COLO668 (cell line): ENCODE measurements around the gene IFIT5.
"Not testable (repeated sequence)": the region's sequence is repeated elsewhere in the genome, so short reads cannot be mapped to it uniquely, and the experiment has no call there.

Source experiments
- DNase-seq: peaks from one replicate; lab custom pipeline; 2025; ENCODE audit not compliant: unreplicated experiment; lab: John Stamatoyannopoulos, UW

The IFIT5 gene

GRCh38 chr10:89414146-89414878 is at the start of gene IFIT5:
Gene IFIT5 (plus strand): TSS chr10:89414568. CDS start chr10:89414799, 231 bp downstream.
- peak; percentile 70 for DNase-seq

GRCh38 chr10:89367529-89367928 is 46.8 kb upstream of the IFIT5 start:
- DNase-seq = no peak

- no peak for DNase-seq
Observed at GRCh38 chr10:89368129-89368528, 46.2 kb upstream of the IFIT5 start.

GRCh38 chr10:89369156-89370105 is 44.9 kb upstream of the IFIT5 start:
- no peak for DNase-seq

GRCh38 chr10:89371079-89371478 is 43.3 kb upstream of the IFIT5 start:
- no peak for DNase-seq

GRCh38 chr10:89371987-89372386 is 42.4 kb upstream of the IFIT5 start:
- DNase-seq = no peak

- DNase-seq = peak; percentile 31
Observed at GRCh38 chr10:89373916-89374711, 40.3 kb upstream of the IFIT5 start.

- DNase-seq = no peak
Observed at GRCh38 chr10:89374713-89375141, 39.6 kb upstream of the IFIT5 start.

- DNase-seq = no peak
Observed at GRCh38 chr10:89377705-89378637, 36.4 kb upstream of the IFIT5 start, which contains the start of gene IFIT1B. Gene IFIT1B (plus strand): TSS chr10:89378056. CDS start chr10:89378136, 80 bp downstream.

GRCh38 chr10:89379103-89379502 is 35.3 kb upstream of the IFIT5 start:
- no peak for DNase-seq

- no peak for DNase-seq
Observed at GRCh38 chr10:89382757-89383156, 31.6 kb upstream of the IFIT5 start.

GRCh38 chr10:89384474-89385340 is 29.7 kb upstream of the IFIT5 start:
- no peak for DNase-seq

GRCh38 chr10:89388806-89389205 is 25.6 kb upstream of the IFIT5 start:
- DNase-seq = no peak

- no peak for DNase-seq
Observed at GRCh38 chr10:89389254-89389653, 25.1 kb upstream of the IFIT5 start.

- DNase-seq = no peak
Observed at GRCh38 chr10:89390476-89391225, 23.7 kb upstream of the IFIT5 start.

GRCh38 chr10:89391226-89391576 is 23.2 kb upstream of the IFIT5 start:
- DNase-seq = not testable (repeated sequence)

- no peak for DNase-seq
Observed at GRCh38 chr10:89391907-89392756, 22.2 kb upstream of the IFIT5 start, which contains the start of gene IFIT1. Gene IFIT1 (plus strand): TSS chr10:89392623. CDS start chr10:89392713, 90 bp downstream.
